ENCODE measurements around the gene RSAD1. TPM values are rescaled to one million over a fixed set of nuclear protein-coding genes. Genes with fewer than 3 reads are reported as not detected.

Gene RSAD1
- total RNA-seq, 2 donors from 2014 or later: 33.7 to 44.1 TPM

GRCh38 chr17:50508573-50509460 lies 30.2 kb downstream of the RSAD1 start:
- intact Hi-C loops (cut with DNase I): no loop called here
- no peaks in the 10 kb centered on the region for H3K36me3 ChIP-seq
- H3K9me3 ChIP-seq: no peaks in the 10 kb centered on the region
- H3K4me3 ChIP-seq: peak overlapping the region; percentile 53 to 59
- WGBS: 42% methylated on average over 26 of the region's 32 CpGs
- DNase-seq (ENCODE audit: low spot score): no peak
- H3K27ac ChIP-seq: peak overlapping the region; percentile 77 to 85
- TF ChIP-seq POLR2AphosphoS5 (IDR thresholded peaks at IDR 0.05): no peak
- no peak for TF ChIP-seq POLR2A (IDR thresholded peaks at IDR 0.05)
- TF ChIP-seq CTCF (IDR thresholded peaks at IDR 0.05): peak in 1 of 4 experiments; percentile 3
- H3K27me3 ChIP-seq (replicated peaks; ENCODE audit: insufficient read depth): no peaks in the 10 kb centered on the region
- H3K4me1 ChIP-seq (replicated peaks): no peaks in the 10 kb centered on the region

GRCh38 chr17:50511058-50511457 lies 32.4 kb downstream of the RSAD1 start:
- TF ChIP-seq POLR2AphosphoS5 (IDR thresholded peaks at IDR 0.05) (no peak), CTCF (IDR thresholded peaks at IDR 0.05) (no peak), POLR2A (IDR thresholded peaks at IDR 0.05) (no peak)
- no peak for DNase-seq (ENCODE audit: low spot score)
- no peaks in the 10 kb centered on the region for H3K27me3 ChIP-seq (replicated peaks; ENCODE audit: insufficient read depth)
- WGBS: 22% methylated on average over 3 of the region's 3 CpGs
- no peaks in the 10 kb centered on the region for H3K36me3 ChIP-seq
- peak overlapping the region; percentile 2 to 48 for H3K27ac ChIP-seq
- H3K4me3 ChIP-seq: no peak overlapping the region
- intact Hi-C loops (cut with DNase I): no loop called here
- H3K9me3 ChIP-seq: no peaks in the 10 kb centered on the region
- no peaks in the 10 kb centered on the region for H3K4me1 ChIP-seq (replicated peaks)

- intact Hi-C loops (cut with DNase I): no loop called here
- no peaks in the 10 kb centered on the region for H3K9me3 ChIP-seq
- H3K4me1 ChIP-seq (replicated peaks): no peaks in the 10 kb centered on the region
- TF ChIP-seq CTCF (IDR thresholded peaks at IDR 0.05) (no peak), POLR2AphosphoS5 (IDR thresholded peaks at IDR 0.05) (no peak), POLR2A (IDR thresholded peaks at IDR 0.05) (no peak)
- no peaks in the 10 kb centered on the region for H3K27me3 ChIP-seq (replicated peaks; ENCODE audit: insufficient read depth)
- H3K4me3 ChIP-seq: no peak overlapping the region
- no peaks in the 10 kb centered on the region for H3K36me3 ChIP-seq
- H3K27ac ChIP-seq: no peak overlapping the region
- DNase-seq (ENCODE audit: low spot score): no peak
- WGBS: 51% methylated on average over 4 of the region's 4 CpGs
Observed at GRCh38 chr17:50513495-50513894, 34.8 kb downstream of the RSAD1 start.

- H3K4me1 ChIP-seq (replicated peaks): peaks cover 4% of the 10 kb centered on the region
- peak overlapping the region in 1 of 2 donors; percentile 12 for H3K27ac ChIP-seq
- TF ChIP-seq POLR2A (IDR thresholded peaks at IDR 0.05): no peak
- no peak for TF ChIP-seq CTCF (IDR thresholded peaks at IDR 0.05)
- no peak for TF ChIP-seq POLR2AphosphoS5 (IDR thresholded peaks at IDR 0.05)
- H3K36me3 ChIP-seq: no peaks in the 10 kb centered on the region
- intact Hi-C loops (cut with DNase I): no loop called here
- H3K9me3 ChIP-seq: no peaks in the 10 kb centered on the region
- H3K4me3 ChIP-seq: no peak overlapping the region
- no peak for DNase-seq (ENCODE audit: low spot score)
- 64% methylated on average over 3 of the region's 3 CpGs for WGBS
- no peaks in the 10 kb centered on the region for H3K27me3 ChIP-seq (replicated peaks; ENCODE audit: insufficient read depth)
Observed at GRCh38 chr17:50514388-50514787, 35.7 kb downstream of the RSAD1 start.
